ENCODE results near the gene WNT11.

Gene WNT11

DNA sequence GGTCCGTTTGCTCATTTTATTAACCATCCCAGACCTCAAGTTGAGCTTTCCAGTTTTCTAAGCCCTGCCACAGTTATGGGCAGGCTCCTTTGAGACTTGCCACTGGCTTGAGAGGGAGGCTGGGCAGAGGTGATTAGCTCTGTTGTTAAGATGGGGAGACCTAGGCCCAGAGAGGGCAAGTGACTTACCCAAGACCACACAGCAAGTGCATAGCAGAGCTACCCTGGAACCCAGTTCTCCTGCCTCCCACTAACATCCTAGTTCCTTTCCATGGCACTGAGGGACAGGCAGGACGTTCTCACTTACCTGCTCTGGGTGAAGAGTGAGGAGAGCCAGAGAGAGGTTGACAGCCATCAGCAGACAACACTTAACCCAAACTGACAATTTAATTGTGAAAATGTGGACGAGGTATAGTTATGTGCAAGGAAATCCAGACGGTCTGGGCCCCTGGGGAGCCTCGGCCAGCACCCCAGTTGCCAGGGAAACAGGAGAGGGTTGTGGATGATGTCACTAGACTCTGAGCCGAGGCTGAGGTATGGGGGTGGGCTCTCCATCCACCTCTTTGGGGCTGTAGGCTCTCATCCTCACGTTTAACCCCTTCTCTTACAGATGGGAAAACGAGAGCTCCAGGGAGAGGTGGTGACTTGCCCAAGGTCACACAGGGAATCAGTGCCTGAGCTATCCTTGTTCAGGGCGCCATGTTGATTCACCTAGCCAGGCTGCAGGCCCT, 12.3 kb upstream of the WNT11 start:
- no peak for DNase-seq

- no peak for DNase-seq
Observed at GRCh38 chr11:76217653-76218160, 11.4 kb upstream of the WNT11 start.

DNA sequence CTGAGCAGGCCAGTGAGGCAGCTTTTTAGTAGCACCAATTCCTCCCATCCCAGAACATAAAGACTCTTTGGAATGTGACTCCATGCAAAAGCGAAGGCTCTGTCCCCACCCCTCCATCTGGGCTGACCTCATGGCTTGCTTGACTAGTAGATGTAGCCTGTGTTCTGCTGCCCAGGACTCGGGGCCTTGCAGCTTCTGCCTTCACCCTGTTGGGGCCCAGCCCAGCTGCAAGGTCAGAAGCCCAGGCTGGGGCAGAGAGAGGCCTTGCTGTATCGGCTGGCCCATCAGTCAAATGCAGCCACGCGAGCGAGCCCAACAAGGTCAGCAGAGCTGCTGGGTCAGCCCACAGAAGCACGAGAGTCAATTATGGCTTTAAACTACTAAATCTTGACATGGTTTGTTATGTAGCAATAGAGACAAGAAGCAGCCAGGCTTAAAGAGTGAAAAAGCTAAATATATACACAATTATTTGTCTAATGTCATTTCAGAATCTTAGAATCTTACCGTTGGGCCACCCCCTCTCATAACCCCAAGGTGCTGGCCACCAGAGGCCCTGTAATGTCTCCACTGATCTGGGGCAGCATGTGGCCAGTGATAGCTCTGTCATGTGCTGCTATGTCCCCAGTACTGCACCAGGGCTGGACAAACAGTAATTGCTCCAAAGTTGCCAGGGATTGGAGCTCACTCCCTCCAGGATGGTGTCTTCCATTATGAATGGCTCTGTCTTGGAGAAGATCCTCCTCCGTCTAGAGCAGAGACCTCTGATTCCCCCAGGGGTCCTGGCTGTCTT, 10.4 kb upstream of the WNT11 start:
- no peak for DNase-seq

DNA sequence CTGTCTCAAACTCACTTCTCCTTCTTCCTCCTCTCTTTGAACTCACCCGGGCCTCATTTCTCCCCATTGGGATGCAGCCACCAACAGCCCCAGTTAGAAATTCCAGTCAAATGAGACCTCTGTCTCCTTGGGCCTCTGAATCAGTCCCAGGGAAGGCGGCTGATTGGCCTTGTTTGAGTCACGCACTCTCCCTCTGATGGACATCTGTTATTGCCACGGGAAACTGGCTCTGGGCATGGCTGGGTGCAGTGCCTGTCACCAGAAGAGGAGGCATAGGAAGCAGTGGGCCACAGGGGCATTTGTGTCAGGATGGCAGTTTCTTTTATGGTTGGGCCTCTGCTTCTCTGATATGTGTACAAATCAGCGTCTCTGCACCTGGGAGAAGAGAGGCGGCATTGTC, 9.6 kb upstream of the WNT11 start:
- no peak for DNase-seq

DNA sequence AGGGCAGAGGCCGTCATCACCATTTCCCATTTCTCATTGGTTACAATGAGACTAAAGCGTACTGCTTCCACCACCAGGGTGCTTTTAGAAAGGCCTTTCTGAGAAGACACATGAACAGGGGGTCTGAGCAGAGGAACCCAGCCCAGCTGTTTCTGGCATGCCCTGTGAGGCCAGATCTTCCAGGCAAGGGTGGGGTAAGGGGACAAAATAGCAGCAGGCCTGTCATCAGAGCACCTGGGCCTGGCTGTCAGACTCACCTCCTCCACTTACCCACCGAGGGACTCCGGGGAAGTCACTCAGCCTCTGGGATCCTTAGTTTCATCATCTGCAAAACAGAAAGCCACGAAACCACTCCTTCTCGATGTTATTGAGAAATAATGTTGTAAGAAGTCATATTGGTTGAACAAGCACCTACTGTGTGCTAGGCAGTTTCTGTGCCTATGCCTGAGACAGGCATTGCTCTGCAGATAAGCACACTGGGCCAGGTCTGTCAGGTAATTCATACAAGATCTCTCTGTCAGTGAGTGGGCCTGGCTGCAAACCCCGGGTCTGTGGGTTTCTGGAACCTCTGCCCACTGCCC, 8.8 kb upstream of the WNT11 start:
- DNase-seq = no peak

DNA sequence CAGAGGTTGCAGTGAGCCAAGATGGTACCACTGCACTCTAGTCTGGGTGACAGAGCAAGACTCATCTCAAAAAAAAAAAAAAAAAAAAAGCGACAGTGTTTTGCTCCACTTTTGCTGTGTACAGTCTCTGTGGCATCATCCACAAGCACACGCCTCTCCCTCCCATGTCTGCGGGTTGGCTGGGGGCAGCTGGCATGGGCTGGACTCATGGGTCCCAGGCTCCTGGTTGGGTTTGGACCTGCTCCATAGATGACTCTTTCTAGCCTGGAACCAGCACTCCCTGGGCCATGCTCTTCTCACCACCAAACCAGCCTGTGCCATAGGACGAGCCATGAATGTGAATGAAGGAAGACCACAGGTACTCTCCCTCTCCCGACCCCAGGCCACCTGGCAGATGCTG, 7.9 kb upstream of the WNT11 start:
- DNase-seq = no peak

DNA sequence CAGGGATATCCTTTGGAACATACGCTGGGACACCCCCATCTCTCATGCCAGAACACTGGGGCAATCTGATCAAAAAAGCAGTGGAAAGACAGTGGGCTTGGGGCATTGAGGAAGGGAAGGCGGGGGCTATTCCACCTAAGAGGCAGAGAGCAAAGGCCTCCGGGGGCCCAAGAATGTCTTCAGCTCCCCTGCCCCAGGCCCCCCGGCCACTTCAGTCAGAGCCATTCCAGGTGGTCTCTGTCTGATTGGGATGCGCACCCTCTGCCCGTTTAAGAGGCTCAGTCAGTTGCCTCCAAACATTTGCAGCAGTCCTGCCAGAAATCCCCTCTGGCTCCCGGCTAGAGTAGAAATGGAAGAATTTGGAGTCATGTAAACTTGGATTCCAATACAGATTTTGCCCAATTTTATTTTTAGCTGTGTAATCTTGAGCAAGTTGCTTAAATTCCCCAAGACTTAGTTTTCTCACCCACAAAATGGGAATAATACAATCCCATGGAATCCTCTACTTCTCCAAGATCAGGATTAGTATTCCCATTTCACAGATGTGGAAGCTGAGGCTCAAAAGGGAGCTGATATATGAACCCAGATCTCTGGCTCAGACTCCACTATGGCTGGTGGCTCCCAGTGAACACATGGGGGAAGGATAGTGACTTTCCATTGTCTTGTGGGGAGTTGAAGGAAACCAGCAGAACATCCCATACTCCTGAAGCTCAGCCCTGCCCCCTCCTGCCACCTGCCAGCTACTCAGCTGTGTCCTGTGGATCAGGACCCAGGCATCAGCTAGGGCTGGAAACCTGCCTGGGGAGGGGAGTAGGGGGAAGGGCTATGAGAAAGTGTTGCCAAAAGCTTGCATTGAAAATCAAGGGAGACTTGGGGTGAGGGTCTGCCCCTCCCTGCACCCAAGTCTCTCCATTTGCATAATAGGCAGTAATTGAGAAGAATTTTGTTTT, 6.1 kb upstream of the WNT11 start:
- DNase-seq = no peak

DNA sequence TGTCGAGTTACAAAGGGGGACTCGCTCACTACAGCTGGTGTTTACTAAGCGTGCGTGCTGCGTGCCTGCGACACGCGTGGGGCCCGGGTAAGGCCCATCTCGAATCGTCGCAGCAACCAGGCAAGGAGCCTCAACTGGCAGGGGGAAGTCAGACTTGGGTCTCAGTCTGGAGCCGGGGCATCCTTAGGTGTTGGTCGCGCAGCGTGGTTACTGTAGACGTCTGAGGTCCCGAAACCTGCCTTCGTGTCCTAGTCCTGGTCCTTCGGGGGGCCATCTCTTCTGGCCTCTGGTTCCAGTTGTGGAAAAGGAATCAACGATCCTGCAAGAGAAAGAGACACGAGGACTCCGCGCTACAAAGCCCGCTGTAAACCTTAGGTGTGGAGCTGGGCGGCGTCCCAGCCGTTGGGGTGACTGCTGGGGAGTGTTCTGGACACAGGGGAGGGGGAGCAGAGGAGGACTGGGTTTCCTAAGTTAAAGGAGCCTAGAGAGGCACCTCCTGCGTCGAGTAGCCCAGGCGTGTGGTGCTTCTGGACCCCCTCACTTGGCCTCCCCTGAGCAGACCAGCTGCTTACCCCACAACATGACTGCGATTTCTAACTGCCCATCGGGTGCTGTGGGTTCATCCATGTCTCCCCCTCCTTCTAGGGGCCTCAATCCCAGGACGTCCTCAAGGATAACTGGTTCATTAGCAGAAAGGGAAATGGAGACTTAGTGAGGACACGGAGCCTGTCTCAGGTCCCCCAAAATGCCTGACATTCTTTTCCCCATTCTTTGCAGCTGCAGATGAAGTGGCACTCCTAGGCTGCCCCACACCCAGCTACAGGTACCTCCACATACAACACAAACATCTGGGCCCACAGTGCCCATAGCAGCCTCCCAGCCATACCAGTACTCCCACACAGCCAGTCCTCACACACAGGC, 4.9 kb upstream of the WNT11 start:
- DNase-seq = peak in 1 of 4 experiments; percentile 17

DNA sequence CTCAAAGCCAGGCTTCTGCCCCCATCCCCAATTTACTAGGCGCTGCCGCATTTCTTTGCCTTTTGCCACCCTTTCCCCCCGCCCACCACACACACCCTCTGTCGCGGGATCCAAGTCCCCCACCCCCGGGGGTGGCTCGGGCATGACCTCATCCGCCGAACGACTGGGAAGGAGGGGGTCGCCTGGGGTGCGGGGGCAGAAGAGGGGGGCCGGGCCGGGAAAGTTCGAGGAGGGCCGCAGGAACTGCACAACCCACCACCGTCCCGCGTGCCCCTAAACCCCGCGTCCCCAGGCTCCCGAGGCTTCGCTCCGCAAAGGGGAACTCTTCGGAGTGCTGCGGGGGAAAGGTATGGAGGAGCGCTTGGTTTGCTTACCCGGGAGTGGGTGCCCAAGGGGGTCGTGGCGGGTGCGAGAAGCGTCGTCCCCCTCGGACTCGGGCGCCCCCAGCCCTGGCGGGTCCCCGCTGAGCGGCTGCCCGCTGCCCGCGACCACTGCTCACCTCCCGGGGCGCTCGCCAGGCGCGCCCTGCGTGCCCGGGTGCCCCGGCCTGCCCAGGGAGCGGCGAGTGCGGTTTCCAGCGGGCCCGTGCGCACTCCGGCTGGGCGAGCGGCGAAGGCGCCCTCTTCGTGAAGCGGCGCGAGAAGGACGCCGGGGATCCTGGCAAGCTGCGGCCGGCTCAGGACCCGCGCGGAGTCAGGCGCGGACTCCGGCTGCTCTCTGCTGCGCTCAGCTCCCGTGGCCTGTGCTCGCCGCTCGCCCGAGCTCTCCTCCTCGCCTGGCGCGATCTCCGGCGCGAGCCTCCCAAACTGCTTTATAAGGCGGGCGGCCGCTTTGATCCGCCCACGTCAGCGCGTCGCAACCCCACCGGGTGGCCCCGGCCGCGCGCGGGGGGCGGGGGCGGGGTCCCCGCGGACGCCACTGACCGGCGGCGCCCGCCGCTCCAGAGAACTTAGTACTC, 4.0 kb upstream of the WNT11 start:
- DNase-seq = peak; percentile 24 to 63 (median 42)

GRCh38 chr11:76209375-76209972, 3.2 kb upstream of the WNT11 start:
- DNase-seq = peak in 2 of 4 experiments; percentile 28 to 34

DNA sequence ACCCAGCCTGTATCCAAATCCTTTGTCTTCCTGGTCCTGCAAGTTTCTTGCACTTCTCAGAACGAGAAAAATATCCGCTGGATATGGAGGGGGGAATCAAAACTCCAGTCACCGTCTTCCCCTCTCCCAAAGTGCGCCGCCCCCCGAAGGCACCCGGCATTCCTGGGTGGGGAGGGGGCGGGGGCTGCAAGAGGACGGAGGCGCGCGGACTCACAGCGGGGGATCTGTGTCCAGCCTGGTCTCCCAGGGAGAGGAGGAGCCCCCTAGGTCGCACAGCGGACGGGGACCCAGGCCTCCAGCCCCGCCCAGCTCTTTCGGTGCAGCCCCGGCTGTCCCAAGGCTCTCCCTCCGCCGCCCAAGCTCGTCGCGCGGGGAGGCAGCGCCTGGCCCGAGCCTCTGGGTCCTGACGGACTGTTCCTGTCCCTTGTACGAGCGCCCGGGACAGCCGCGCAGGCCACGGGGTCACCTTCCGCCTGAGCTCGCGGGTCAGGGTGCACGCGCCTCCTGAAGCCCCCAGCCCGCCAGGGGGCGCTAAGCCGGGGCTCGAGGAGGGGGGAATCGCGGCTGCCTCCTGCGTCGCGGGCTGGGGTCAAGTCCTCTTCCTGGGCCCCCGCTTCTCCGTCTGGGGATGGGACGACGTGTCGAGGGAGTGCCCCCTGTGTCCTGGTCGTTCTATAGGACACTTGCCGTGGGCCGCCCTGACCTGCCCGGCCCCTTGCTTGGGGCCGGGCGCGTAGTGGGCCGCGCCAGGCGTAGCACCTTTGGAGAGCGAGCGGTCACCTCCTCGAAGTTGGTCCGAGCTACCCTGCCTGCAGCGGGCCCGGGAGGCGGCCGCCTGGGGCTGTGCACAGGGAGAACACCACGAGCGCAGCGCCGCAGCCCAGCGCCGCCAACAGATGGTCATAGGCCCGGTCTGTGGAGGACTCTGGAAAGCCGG, 2.4 kb upstream of the WNT11 start:
- DNase-seq = peak; percentile 86 to 96 (median 91)

GRCh38 chr11:76207642-76208401, 1.5 kb upstream of the WNT11 start:
- peak; percentile 84 to 94 (median 90) for DNase-seq

DNA sequence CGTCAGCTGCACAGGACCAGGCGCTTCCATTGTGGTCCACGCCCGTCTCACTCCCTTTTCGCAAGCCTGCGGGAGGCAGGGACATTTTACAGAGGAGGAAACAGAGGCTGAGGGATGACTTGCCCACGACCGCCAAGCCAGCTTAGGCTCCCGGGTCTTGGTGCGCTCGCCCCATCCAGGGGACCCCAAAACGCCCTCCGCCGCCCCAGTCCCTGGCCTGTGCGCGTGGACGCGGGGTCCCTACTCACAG, 300 bp downstream of the WNT11 start:
- peak in 1 of 4 experiments; percentile 16 for DNase-seq

- DNase-seq = peak in 1 of 4 experiments; percentile 12
Observed at GRCh38 chr11:76205252-76206076, 838 bp downstream of the WNT11 start.

- DNase-seq = no peak
Observed at GRCh38 chr11:76203937-76204336, 2.4 kb downstream of the WNT11 start.

DNA sequence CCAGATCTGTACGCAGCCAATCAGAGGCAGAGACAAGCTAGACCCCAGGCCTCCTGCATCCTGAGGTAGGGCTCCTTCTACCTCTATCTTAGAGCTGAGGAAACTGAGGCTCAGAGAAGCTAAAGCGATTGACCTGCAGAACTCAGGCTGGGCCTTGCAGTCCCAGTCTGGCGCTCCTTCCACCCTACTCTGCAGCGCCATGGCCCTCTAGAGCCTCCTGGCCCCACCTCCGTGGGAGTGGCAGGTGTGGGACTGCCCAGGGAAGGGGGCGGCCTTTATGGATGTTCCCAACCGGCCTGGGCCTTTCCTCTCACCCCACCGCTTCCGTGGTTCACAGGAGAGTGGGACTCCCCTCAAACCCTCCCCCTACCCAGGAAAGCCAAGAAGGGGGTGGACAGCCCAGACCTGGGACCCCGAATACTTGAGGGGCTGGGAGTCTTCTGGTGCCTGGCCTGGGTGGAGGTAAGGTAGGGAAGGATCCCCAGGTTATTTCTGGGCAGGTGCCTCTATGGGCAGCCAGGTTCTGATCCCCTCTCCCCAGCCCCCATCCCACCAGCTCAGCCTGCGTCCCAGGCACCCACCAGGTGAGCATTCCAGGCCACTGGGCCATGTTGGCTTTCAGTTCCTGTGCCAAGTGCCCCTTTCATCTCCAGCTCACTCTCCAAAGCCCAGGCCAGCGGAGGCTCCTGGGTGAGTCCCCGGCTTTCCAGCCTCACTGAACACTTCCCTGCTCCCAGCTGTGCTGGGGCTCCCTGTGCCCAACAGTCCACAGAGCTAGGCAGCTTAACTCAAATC, 3.0 kb downstream of the WNT11 start:
- no peak for DNase-seq

Data from suppressor macrophage (primary cell).